HG03139 (cell line): ENCODE measurements around the gene HLA-DMA.

Experiments
- ATAC-seq: cut with Tn5 transposase; IDR thresholded peaks from one replicate; pipeline ENCODE4 v1.9.1; 2021; ENCODE audit not compliant: unreplicated experiment

HLA-DMA gene

GRCh38 chr6:32974541-32975308 lies 21.8 kb upstream of the HLA-DMA start:
- ATAC-seq, result no peak

DNA sequence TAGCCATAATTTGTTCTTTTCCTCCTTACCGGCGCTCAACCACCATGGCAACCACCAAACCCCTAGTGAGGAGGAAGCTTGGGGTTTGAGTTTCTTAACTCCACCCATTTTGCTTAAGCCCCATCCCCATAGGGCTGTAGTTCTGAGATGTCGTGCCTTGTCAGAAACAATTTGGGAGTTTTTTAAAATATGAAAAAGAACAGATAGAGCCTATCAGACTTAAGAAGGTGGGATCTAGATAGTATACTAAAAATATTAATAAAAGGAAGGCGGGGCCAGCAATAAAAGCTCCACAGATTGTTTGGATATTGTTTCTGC lies 21.1 kb upstream of the HLA-DMA start:
- ATAC-seq, result no peak

GRCh38 chr6:32973144-32974015 lies 20.5 kb upstream of the HLA-DMA start:
- no peak for ATAC-seq

- peak; percentile 0 for ATAC-seq
Measured at GRCh38 chr6:32972353-32973143, 19.7 kb upstream of the HLA-DMA start.

DNA sequence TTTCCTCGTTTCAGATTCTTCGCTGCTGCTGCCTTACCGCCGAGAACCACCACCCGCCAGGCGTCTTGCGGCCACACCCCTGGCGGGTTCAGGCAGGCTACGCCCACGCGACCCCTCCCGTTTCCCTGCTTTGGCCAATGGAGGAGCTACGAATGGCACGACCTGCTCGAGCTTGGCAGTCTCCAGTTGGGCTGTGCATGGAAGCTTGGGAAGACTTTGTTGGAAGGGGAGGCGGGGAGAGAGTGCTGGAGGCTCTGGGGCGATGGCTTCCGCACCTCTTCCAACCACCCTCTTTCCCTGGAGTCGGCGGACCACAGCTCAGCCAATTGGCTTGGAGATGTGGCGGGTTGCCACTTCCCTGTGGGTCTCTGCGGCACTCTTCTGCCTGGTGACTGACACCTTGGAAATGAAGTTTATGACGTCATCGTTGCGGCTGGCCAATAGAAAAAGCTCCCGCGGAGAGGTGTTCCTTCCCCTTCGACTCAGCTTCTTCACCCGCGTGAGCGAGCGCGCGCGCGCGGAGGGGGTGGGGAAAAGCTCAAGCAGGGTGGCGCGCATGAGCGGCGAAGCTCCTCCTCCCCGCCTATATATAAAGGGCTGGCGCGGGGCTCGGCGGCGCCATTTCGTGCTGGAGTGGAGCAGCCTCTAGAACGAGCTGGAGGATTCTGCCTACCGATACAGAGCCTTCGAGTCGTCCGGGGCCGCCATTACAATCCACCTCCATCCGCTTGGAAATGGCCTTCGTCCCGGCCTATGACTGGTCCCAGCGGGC lies 18.9 kb upstream of the HLA-DMA start:
- peak; percentile 36 for ATAC-seq

DNA sequence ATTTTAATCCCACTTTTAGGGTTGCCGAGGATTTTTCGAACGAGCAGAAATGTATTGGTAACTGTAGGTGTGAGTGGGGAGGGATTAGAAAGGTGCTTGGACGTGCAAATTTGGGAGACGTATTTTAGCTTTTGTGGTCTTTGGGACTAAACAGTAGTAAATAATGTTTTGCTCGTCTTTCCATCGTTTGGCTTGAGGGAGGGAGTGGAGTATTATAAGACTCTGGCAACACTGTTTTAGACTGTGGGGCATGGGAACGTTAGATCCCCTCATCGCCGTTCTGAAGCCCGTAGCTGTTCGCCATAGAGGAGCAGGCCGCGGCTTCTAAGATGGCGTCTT lies 18.3 kb upstream of the HLA-DMA start:
- ATAC-seq, result no peak

DNA sequence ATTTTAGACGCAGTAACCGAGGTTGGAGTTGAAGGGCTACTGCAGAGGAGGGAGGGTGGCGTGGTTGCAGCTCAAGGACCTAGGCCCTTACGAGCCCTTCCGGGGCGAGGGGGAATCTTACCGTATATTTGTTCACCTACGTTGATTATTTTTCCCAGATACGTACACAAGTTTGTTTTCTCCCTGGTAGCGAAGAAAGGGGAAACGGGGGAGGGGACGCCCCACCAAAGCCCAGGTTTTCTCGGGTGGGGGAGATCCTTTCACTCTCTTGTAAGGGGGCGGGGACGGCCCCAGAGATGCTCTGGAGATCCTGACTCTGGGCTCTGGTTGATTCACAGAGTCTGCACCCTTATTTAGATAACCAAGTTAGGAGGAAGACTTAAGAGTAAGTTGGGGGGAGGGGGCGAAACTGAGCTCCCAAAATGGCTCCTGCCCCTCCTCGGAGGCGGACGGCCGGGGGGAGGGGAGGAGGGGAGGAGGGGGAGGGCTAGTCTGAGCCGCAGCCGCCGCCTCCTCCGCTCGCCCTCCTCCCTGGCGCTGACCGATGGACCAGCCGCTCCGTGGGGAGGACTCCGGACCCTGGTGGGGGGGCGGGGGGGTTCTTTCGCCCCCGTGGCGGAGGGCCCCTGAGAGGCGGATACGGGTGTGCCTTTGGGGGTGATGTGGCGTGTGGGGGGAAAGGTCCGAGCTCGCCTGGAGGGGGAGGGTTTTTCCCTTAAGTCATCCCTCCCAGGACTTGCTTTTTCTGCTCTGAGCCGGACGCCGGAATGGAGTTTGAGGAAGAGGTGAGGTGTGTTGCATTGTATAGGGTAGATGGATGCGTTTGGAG lies 17.7 kb upstream of the HLA-DMA start:
- no peak for ATAC-seq

DNA sequence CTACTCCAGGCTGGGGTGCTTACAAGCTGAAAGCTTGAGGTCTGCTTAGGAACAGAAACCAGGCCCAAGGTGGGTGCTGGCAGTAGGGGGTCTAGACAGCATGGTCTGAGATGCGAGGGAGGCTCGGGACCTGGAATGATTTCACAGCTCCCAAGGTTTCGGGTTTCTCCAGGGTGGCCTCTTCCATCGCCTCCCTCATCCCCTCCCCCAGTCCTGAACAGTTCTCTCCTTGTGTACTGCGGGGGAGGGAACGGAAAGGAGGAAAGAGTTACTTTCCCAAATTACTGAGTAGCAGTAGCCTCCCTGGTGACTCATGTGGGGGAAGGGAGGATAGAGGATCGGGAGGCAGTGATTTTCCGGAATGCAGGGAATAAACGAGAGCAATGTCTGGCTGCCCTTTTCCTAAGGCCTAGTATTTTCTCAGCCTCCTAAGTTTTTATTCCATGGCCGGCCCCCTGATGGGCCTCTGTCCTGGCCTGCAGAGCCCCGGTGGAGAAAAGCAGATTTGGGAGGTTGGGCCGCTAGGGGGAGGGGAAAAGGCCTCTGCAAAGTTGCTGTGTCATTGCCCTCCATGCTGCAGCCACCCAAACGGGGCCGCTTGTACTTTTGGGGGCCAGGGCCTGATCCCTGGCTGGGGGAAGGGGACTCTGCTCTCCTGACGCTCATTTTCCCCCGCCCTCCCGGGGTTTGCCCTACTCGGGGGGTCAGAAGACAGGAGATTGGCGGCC lies 17.0 kb upstream of the HLA-DMA start:
- ATAC-seq, result no peak

GRCh38 chr6:32968867-32969684 lies 16.2 kb upstream of the HLA-DMA start:
- no peak for ATAC-seq

- ATAC-seq, result peak; percentile 19
Measured at GRCh38 chr6:32968093-32968866, 15.4 kb upstream of the HLA-DMA start, which contains the start of gene BRD2. TSS of gene BRD2 (plus strand) at chr6:32968594. CDS start at chr6:32972899, 4,305 bp downstream.

DNA sequence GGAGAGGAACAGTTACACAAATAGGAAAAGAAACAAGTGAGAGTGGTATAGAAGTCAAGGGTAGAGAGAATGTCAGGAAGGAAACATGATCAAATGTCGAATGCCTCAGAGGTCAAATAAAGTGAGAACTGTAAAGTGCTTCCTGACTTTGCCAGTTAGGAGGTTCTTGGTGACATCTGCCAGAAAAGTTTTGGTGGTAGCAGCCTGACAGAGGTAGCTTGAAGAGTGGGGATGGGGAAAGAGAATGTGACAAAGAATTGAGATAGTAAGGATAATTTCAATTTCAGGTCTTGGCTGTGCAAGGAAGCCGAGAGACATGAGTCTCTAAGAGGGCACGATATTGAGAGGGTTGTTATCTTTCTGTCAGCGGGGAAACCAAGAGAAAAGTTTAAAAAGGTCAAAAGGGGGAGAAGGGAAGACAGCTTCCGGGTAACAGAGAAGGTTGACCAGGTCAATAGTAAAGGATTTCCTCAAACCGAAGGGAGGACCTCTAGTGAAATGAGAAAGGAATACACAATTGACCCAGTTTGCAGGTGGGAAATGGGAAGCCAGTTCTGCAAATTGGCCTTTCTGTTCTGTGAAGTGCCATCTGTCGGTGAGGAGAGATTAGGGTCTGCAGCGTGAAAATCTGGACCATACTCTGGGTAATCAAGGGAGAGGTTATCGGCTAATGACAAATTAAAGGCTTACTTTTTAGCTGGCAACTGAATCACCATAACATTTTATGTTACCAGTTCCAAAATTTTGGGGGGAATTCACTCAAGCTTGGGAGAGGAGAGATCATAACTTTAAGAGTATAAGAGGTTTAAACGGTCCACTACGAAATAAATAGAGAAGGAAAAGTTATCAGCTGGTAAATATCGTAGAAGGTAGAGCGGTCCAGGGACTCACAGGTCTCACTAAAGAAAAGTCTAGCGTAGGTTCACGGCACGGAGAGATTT lies 14.5 kb upstream of the HLA-DMA start:
- no peak for ATAC-seq

GRCh38 chr6:32964776-32965175 lies 11.9 kb upstream of the HLA-DMA start:
- ATAC-seq, result no peak

- no peak for ATAC-seq
Measured at GRCh38 chr6:32963866-32964265, 11.0 kb upstream of the HLA-DMA start.

GRCh38 chr6:32962213-32962826 lies 9.4 kb upstream of the HLA-DMA start:
- ATAC-seq, result no peak

GRCh38 chr6:32960563-32960962 lies 7.7 kb upstream of the HLA-DMA start:
- ATAC-seq, result no peak

DNA sequence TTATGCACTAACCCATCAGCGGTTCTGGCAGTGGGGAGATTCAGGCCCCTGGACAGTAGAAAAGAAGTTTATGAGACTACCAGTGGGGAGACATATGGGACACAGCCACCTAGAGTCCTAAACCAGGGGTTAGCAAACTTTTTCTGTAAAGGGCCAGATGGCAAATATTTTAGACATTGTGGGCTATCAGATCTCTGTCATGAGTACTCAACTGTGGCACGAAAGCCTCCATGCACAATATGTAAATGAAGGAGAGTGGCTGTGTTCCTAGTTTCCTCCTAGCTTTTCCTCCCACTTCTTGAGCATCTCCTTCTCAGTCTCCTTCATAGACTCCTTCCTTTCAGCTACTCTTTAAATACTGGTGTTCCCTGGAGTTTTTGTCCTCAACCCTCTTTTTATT lies 3.3 kb upstream of the HLA-DMA start:
- ATAC-seq, result no peak
